Activated CD8-positive, alpha-beta memory T cell treated with anti-CD3 and anti-CD28 coated beads for 24 hours (primary cell): Measurements from ENCODE around the gene SKIC8.
"Not testable (repeated sequence)": the region's sequence is repeated elsewhere in the genome, so short reads cannot be mapped to it uniquely, and the experiment has no call there.

Source experiments
- DNase-seq: peaks from one replicate; pipeline ENCODE4 v3.0.0-alpha.2; 2020

The SKIC8 gene

GRCh38 chr15:78247911-78248310 is 51.5 kb downstream of the SKIC8 start:
- DNase-seq: no peak

GRCh38 chr15:78245976-78246620 is 53.3 kb downstream of the SKIC8 start:
- not testable (repeated sequence) for DNase-seq

- not testable (repeated sequence) for DNase-seq
These were observed 54.0 kb downstream of the SKIC8 start for GRCh38 chr15:78245392-78245791.

GRCh38 chr15:78244893-78245292 is 54.5 kb downstream of the SKIC8 start:
- DNase-seq: no peak

- no peak for DNase-seq
These were observed 55.3 kb downstream of the SKIC8 start for GRCh38 chr15:78244101-78244500.

GRCh38 chr15:78243491-78243941 is 55.9 kb downstream of the SKIC8 start:
- DNase-seq: no peak

- DNase-seq: no peak
These were observed 56.4 kb downstream of the SKIC8 start for GRCh38 chr15:78243058-78243457.

GRCh38 chr15:78242128-78242527 is 57.3 kb downstream of the SKIC8 start:
- DNase-seq: no peak

- peak; percentile 95 for DNase-seq
These were observed 58.4 kb downstream of the SKIC8 start for GRCh38 chr15:78241017-78241416.

- no peak for DNase-seq
These were observed 59.6 kb downstream of the SKIC8 start for GRCh38 chr15:78239811-78240210.

- no peak for DNase-seq
These were observed 62.3 kb downstream of the SKIC8 start for GRCh38 chr15:78237146-78237545.

GRCh38 chr15:78236491-78236890 is 62.9 kb downstream of the SKIC8 start:
- DNase-seq: no peak

GRCh38 chr15:78234515-78235040 is 64.8 kb downstream of the SKIC8 start, which contains the start of gene ACSBG1:
TSS of gene ACSBG1 (minus strand) at chr15:78234565. CDS start at chr15:78234501, 64 bp downstream.
- no peak for DNase-seq

- no peak for DNase-seq
These were observed 65.9 kb downstream of the SKIC8 start for GRCh38 chr15:78233496-78233895.
